Hepatocyte (in vitro differentiated cells): ENCODE measurements around the gene C11orf98. TPM values are rescaled to one million over a fixed set of nuclear protein-coding genes. Genes with fewer than 3 reads are reported as not detected.

ENCODE experiments used
- DNase-seq: peaks from one replicate; pipeline ENCODE4 v3.0.0-alpha.2; 2016; ENCODE audit warnings: low spot score
- H2AFZ ChIP-seq: fragments of 200-600 bp; sonication (generic); 2 replicates; pipeline ENCODE4 v1.6.0; 2016; ENCODE audit warnings: antibody characterized with exemption, mild to moderate bottlenecking
- H3K27ac ChIP-seq: fragments of 200-600 bp; sonication (generic); 2 replicates; pipeline ENCODE4 v1.5.1; 2016; ENCODE audit warnings: mild to moderate bottlenecking
- H3K27me3 ChIP-seq: fragments of 200-600 bp; sonication (generic); 2 replicates; pipeline ENCODE4 v1.6.1; 2016
- H3K36me3 ChIP-seq: fragments of 200-600 bp; sonication (generic); replicated peaks from 2 replicates; pipeline ENCODE4 v1.5.1; 2016; ENCODE audit warnings: low read depth; ENCODE audit not compliant: insufficient read depth
- H3K4me1 ChIP-seq: fragments of 200-600 bp; sonication (generic); 2 replicates; pipeline ENCODE4 v1.5.1; 2016; ENCODE audit warnings: mild to moderate bottlenecking, moderate library complexity; ENCODE audit not compliant: insufficient read depth
- H3K4me2 ChIP-seq: fragments of 200-600 bp; sonication (generic); 2 replicates; pipeline ENCODE4 v1.6.0; 2016
- H3K4me3 ChIP-seq: fragments of 200-600 bp; sonication (generic); 2 replicates; pipeline ENCODE4 v1.5.1; 2016; ENCODE audit warnings: mild to moderate bottlenecking
- H3K79me2 ChIP-seq: fragments of 200-600 bp; sonication (generic); 2 replicates; pipeline ENCODE4 v1.6.0; 2017; ENCODE audit warnings: mild to moderate bottlenecking
- H3K9me2 ChIP-seq: fragments of 200-600 bp; sonication (generic); replicated peaks from 2 replicates; pipeline ENCODE4 v1.6.0; 2017; ENCODE audit warnings: mild to moderate bottlenecking; ENCODE audit not compliant: insufficient read depth
- H3K9me3 ChIP-seq: fragments of 200-600 bp; sonication (generic); 2 replicates; pipeline ENCODE4 v1.5.1; 2016; ENCODE audit warnings: low read depth, mild to moderate bottlenecking
- H4K20me1 ChIP-seq: fragments of 200-600 bp; sonication (generic); 2 replicates; pipeline ENCODE4 v1.6.0; 2016; ENCODE audit warnings: mild to moderate bottlenecking; ENCODE audit not compliant: insufficient read depth, poor library complexity, severe bottlenecking
- EZH2 ChIP-seq: fragments of 200-600 bp; sonication (generic); IDR thresholded peaks from 2 replicates; pipeline ENCODE4 v1.6.1; 2016; ENCODE audit warnings: antibody characterized with exemption, mild to moderate bottlenecking, borderline replicate concordance
- EZH2phosphoT487 ChIP-seq: fragments of 200-600 bp; sonication (generic); IDR thresholded peaks from one replicate; pipeline ENCODE4 v1.6.1; 2018; ENCODE audit warnings: antibody characterized with exemption, mild to moderate bottlenecking, low read depth, moderate library complexity; ENCODE audit not compliant: unreplicated experiment, severe bottlenecking
- WGBS: methylation state at CpG from one replicate; pipeline ENCODE4 v1.1.6; 2016; ENCODE audit warnings: low lambda C conversion rate; ENCODE audit errors: missing lambda C conversion rate; 5-methylcytosine and 5-hydroxymethylcytosine counted together
- polyA plus RNA-seq: library from polyadenylated mRNA; unstranded; fragments of >200 nt; fragmentation: Nextera tagmentation; extraction: Ambion mirVana; gene quantifications from 2 replicates; pipeline ENCODE4 v1.2.1, GENCODE V29; 2016
- total RNA-seq: library from RNA; depleted of rRNA; stranded (reverse); fragments of >200 nt; gene quantifications from 2 replicates; pipeline ENCODE4 v1.2.3, GENCODE V29; 2014
- TF ChIP-seq, protein P1 (sequence below): fragments of 200-600 bp; sonication (generic); IDR thresholded peaks from 2 replicates; pipeline ENCODE4 v1.5.1; 2016; ENCODE audit warnings: antibody characterized with exemption, mild to moderate bottlenecking; ENCODE audit not compliant: poor library complexity

The C11orf98 gene
- total and polyA plus RNA-seq, 2 experiments from 2014 or later = 80.4 to 116 TPM

DNA sequence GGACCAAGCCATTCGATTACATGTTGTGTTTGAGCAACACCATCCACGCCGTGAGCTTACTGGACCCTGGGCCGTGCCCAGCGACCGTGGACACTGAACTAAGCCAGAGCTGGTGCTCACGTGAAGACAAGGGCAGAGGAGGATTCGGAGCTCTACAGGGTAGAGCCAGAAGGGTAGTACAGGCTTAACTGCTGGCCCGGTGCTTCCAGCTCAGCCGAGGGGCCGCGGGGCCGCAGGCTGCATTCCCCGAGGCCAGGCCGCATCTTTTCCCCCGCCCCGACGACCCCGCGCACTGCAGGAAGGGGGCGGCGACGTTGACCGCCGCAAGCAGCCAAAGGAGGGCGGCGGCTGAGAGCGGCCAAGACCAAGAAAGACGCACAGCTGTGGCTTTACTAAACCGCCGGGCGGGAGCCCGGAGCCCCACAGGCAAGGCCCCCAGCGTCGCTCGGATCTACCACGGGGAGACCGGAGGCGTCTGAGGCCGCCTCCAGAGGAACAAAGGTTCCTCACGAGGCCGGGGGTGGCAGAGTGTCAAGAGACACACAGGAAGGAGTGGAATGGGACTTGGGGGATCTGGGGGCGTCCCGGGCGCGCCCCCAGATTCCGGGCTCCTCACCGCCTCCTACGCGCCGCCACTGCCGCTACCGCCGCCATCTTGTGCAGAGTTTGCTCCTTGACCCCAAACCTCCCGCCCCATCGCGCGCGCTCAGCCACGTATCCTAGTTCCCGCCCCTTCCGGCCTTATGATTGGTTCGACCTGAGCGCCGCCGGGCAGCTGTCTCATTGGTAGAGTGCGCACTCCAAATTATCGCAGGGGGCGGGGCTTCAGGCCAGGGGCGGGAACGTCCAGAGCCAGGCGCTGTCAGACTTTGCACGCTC is 18.8 kb downstream of the C11orf98 start, which contains the start of gene GANAB:
Gene GANAB (minus strand): TSS at position 668 of the 879 bp plus-strand sequence. CDS start 14 bp downstream, at position 654.
- Histone ChIP-seq H3K4me3 (peak within 1 kb of the TSS; percentile 72), H4K20me1 (no peaks in the 10 kb centered on the region), H3K27ac (peak within 1 kb of the TSS; percentile 97), H3K4me2 (peak within 1 kb of the TSS; percentile 97), H3K9me2 (no peaks in the 10 kb centered on the region), H3K27me3 (no peaks in the 10 kb centered on the region), H2AFZ (peak within 1 kb of the TSS; percentile 20), H3K4me1 (peaks cover 6% of the 10 kb centered on the region), H3K79me2 (peaks cover 59% of the 10 kb centered on the region), H3K9me3 (no peaks in the 10 kb centered on the region), H3K36me3 (no peaks in the 10 kb centered on the region)
- under 1% methylated on average over 72 of the region's 73 CpGs for WGBS
- DNase-seq = peak; percentile 100
- TF ChIP-seq, protein P1, sequence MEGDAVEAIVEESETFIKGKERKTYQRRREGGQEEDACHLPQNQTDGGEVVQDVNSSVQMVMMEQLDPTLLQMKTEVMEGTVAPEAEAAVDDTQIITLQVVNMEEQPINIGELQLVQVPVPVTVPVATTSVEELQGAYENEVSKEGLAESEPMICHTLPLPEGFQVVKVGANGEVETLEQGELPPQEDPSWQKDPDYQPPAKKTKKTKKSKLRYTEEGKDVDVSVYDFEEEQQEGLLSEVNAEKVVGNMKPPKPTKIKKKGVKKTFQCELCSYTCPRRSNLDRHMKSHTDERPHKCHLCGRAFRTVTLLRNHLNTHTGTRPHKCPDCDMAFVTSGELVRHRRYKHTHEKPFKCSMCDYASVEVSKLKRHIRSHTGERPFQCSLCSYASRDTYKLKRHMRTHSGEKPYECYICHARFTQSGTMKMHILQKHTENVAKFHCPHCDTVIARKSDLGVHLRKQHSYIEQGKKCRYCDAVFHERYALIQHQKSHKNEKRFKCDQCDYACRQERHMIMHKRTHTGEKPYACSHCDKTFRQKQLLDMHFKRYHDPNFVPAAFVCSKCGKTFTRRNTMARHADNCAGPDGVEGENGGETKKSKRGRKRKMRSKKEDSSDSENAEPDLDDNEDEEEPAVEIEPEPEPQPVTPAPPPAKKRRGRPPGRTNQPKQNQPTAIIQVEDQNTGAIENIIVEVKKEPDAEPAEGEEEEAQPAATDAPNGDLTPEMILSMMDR = no peak
- no peak for TF ChIP-seq EZH2
- no peak for TF ChIP-seq EZH2phosphoT487

DNA sequence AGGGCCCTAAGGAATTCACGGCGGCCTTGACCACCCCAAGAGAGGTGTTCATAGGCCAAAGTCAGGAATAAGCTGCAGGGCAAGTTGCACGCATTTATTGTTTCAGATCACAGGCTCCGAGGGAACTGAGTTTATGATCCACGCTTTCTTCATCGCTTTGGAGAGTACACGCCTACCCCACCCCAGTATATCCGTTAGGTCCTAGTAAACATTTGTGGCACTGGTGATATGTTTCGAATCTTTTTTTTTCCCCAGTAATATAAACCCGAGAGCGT is 19.4 kb downstream of the C11orf98 start:
- Histone ChIP-seq H3K4me3 (peak overlapping the region; percentile 72), H3K4me2 (peak overlapping the region; percentile 97), H3K36me3 (no peaks in the 10 kb centered on the region), H3K27ac (peak overlapping the region; percentile 97), H3K9me2 (no peaks in the 10 kb centered on the region), H3K9me3 (no peaks in the 10 kb centered on the region), H3K27me3 (no peaks in the 10 kb centered on the region), H2AFZ (peak overlapping the region; percentile 20), H4K20me1 (no peaks in the 10 kb centered on the region), H3K79me2 (peaks cover 57% of the 10 kb centered on the region), H3K4me1 (peaks cover 10% of the 10 kb centered on the region)
- no peak for DNase-seq
- 16% methylated on average over 11 of the region's 11 CpGs for WGBS
- TF ChIP-seq, protein P1 = no peak
- TF ChIP-seq EZH2 (no peak), EZH2phosphoT487 (no peak)

DNA sequence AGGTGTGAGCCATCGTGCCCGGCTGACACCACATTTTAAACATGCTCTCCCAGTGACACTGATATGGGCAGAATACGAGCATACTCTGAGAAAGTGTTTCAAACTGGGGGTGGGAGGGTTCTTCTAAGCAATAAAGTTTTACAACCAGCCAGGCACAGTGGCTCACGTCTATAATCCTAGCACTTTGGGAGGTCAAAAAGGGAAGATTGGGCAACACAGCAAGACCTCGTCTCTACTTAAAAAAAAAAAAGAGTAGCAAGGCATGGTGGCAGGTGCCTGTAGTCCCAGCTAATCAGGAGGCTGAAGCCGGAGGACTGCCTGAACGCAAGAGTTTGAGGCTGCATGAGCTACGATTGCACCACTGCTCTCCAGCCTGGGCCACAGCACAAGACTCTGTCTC is 20.8 kb downstream of the C11orf98 start:
- no peaks in the 10 kb centered on the region for H3K9me3 ChIP-seq
- H2AFZ ChIP-seq = no peak overlapping the region
- peak overlapping the region; percentile 97 for H3K4me2 ChIP-seq
- no peak for DNase-seq
- H3K4me1 ChIP-seq = peaks cover 10% of the 10 kb centered on the region
- WGBS = 71% methylated on average over 8 of the region's 8 CpGs
- no peaks in the 10 kb centered on the region for H3K9me2 ChIP-seq
- peaks cover 67% of the 10 kb centered on the region for H3K79me2 ChIP-seq
- no peak for TF ChIP-seq EZH2
- TF ChIP-seq, protein P1 = no peak
- no peak for TF ChIP-seq EZH2phosphoT487
- H4K20me1 ChIP-seq = no peaks in the 10 kb centered on the region
- no peaks in the 10 kb centered on the region for H3K36me3 ChIP-seq
- no peak overlapping the region for H3K4me3 ChIP-seq
- H3K27ac ChIP-seq = peak overlapping the region; percentile 67
- H3K27me3 ChIP-seq = no peaks in the 10 kb centered on the region
